Right cardiac atrium (tissue), 5 donors: Measurements from ENCODE around the gene ERC1. TPM values are rescaled to one million over a fixed set of nuclear protein-coding genes. Genes with fewer than 3 reads are reported as not detected.

Experiments
- ATAC-seq, 2 donors: fragments of 200-7000 bp; cut with Tn5 transposase; one replicate each; pipeline versions ENCODE4 v1.8.0 to v1.9.1; 2020; ENCODE audit warnings: moderate library complexity in 2 of 2, mild to moderate bottlenecking in 1 of 2
- DNase-seq, 3 donors: peaks; one replicate each; pipeline ENCODE4 v3.0.0-alpha.2; 2020
- H3K27ac ChIP-seq: one replicate; pipeline ENCODE4 v1.5.1; 2013; ENCODE audit warnings: mild to moderate bottlenecking, low read length, control low read depth, moderate library complexity
- H3K27me3 ChIP-seq: one replicate; pipeline ENCODE4 v1.6.1; 2013; ENCODE audit not compliant: control insufficient read depth, insufficient read depth
- H3K4me1 ChIP-seq: one replicate; pipeline ENCODE4 v1.6.1; 2013; ENCODE audit warnings: low read length; ENCODE audit not compliant: control insufficient read depth, insufficient read depth
- H3K4me3 ChIP-seq: one replicate; pipeline ENCODE4 v1.5.1; 2013; ENCODE audit warnings: low read length, control low read depth
- H3K9me3 ChIP-seq: one replicate; pipeline ENCODE4 v1.6.1; 2013; ENCODE audit warnings: low read length; ENCODE audit not compliant: control insufficient read depth
- WGBS: extraction: QIAGEN DNeasy Blood & Tissue Kit; methylation state at CpG from one replicate; pipeline ENCODE4 v1.1.7; 2013; 5-methylcytosine and 5-hydroxymethylcytosine counted together
- intact Hi-C, 4 donors: fragments of 100-400 bp; cut with DNase I; formaldehyde crosslinking; loops; one replicate each; pipeline versions ENCODE4 v1.11.0 to v1.14.0; 2022 to 2023
- polyA plus RNA-seq: library from polyadenylated mRNA; stranded (reverse); fragments of 200-250 nt; gene quantifications from one replicate; pipeline ENCODE4 v1.2.3, GENCODE V29; 2013
- total RNA-seq, 4 donors: library from RNA; stranded (reverse); fragmentation: NEBNext Ultra II Directional; extraction: Animal tissue kit (Norgen Biotek cat#: 25700); gene quantifications; one replicate each; pipeline ENCODE4 v1.2.1, GENCODE V29; 2021
- donor health status: healthy with polysubstance abuse.
- donor health status: DM: no; HTN: yes; CAD: no.
- donor health status: DM: no; HTN: no; CAD: no.
- donor health status: DM: no; HTN: yes; CAD: no; lungs with severe emphysema.
- donor health status: DM: yes; HTN: yes; CAD: no.

ERC1 gene
- total and polyA plus RNA-seq, 5 donors, result 15.0 to 71.4 (median 62.9) TPM

- Histone ChIP-seq H3K4me3 (no peak overlapping the region), H3K27ac (no peak overlapping the region), H3K27me3 (no peaks in the 10 kb centered on the region), H3K9me3 (no peaks in the 10 kb centered on the region), H3K4me1 (no peaks in the 10 kb centered on the region)
- peak in 1 of 3 donors; percentile 27 for DNase-seq
- intact Hi-C loops, result no loop called here
- 90% methylated on average over 8 of the region's 8 CpGs for WGBS
- ATAC-seq, result no peak
Observed at GRCh38 chr12:1523046-1523445, 532.0 kb downstream of the ERC1 start.

DNA sequence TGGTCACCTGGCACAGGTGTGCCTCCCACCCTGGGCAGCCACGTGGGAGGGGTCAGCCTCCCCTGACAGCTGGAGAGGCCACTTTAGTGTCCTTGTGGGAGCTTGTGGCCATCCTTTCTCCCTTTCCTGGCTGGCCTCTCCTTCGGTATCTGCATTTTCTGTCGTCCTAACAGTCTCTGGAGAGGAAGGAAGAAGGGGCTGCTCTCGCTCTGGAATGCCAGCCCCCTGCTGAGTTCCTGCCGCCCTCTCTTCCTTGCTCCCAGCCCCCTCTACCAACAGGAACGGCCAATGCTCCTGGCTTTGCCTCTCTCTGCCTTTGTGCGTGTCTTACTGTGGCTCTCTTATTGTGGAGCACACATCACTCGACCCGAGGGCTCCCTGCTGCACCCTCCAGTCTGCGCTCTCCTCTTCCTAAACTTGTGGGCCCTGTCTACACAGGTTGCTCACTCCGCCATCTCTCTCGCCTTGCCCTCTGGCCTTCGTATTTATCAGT, 532.6 kb downstream of the ERC1 start:
- H3K9me3 ChIP-seq, result no peaks in the 10 kb centered on the region
- no peak overlapping the region for H3K27ac ChIP-seq
- 62% methylated on average over 13 of the region's 13 CpGs for WGBS
- ATAC-seq (no peak), DNase-seq (peak in 1 of 3 donors; percentile 13)
- intact Hi-C loops, result no loop called here
- H3K4me3 ChIP-seq, result no peak overlapping the region
- H3K4me1 ChIP-seq, result no peaks in the 10 kb centered on the region
- H3K27me3 ChIP-seq, result no peaks in the 10 kb centered on the region

DNA sequence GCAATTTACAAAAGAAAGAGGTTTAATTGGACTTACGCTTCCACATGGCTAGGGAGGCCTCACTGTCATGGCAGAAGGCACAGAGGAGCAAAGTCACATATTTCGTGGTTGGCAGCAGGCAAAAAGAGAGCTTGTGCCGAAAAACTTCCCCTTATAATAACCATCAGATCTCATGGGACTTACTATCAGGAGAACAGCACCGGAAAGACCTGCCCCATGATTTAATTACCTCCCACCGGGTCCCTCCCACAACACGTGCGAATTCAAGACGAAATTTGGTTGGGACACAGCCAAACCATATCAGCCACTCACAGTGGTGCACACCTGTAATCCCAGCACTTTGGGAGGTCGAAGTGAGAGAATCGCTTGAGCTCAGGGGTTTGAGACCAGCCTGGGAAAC, 534.8 kb downstream of the ERC1 start:
- H3K27ac ChIP-seq, result no peak overlapping the region
- H3K4me3 ChIP-seq, result no peak overlapping the region
- intact Hi-C loops, result no loop called here
- no peaks in the 10 kb centered on the region for H3K27me3 ChIP-seq
- DNase-seq (no peak), ATAC-seq (no peak)
- 74% methylated on average over 10 of the region's 10 CpGs for WGBS
- H3K4me1 ChIP-seq, result no peaks in the 10 kb centered on the region
- no peaks in the 10 kb centered on the region for H3K9me3 ChIP-seq

DNA sequence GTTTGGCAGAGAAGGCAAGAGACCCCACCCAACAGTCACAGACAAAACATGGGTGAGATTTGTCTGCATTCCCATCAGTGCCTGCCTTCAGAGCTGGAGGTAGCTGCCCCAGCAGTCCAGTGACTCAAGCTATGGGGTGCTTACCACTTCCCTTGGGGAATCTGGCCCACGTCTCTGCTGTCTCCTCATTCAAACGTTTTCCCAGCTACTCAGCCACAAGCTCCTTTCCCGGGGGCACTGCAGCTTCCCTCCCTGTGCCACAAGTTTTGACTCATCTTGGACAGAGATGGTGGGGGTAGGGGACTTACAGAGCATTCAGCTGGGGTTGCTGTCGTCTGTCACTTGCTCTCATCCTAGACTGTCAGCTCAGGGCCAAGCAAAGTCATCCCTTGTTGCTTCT, 536.8 kb downstream of the ERC1 start:
- Histone ChIP-seq H3K4me3 (no peak overlapping the region), H3K9me3 (no peaks in the 10 kb centered on the region), H3K27ac (no peak overlapping the region), H3K4me1 (no peaks in the 10 kb centered on the region), H3K27me3 (no peaks in the 10 kb centered on the region)
- WGBS, result 66% methylated on average over 4 of the region's 4 CpGs
- ATAC-seq (no peak), DNase-seq (peak in 1 of 3 donors; percentile 9)
- intact Hi-C loops, result no loop called here

DNA sequence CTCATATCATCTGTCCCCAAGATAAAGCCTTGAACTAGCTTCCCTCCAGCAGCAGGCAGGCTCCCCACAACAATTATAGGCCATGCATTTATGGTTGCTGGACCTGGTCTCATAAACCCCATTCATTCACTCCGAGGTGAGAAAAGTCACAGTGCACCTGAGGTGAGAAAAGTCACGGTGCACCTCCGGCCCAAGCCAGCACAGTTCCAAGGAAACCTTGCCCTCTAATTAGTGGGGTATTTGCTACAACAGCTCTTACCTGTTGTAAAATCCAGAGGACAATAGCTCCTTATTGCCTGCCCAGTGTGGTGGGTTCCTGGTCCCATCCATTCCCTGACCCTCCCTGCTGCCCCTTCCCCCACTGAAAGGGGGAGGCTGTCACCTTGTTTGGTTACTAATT, 537.8 kb downstream of the ERC1 start:
- Histone ChIP-seq H3K27me3 (no peaks in the 10 kb centered on the region), H3K9me3 (no peaks in the 10 kb centered on the region), H3K4me1 (no peaks in the 10 kb centered on the region), H3K27ac (no peak overlapping the region), H3K4me3 (no peak overlapping the region)
- DNase-seq, result no peak
- intact Hi-C loops, result no loop called here
- WGBS, result 96% methylated on average over 3 of the region's 3 CpGs
- ATAC-seq, result no peak

GRCh38 chr12:1529228-1529861, 538.3 kb downstream of the ERC1 start:
- no peaks in the 10 kb centered on the region for H3K4me1 ChIP-seq
- ATAC-seq (no peak), DNase-seq (no peak)
- no peak overlapping the region for H3K27ac ChIP-seq
- WGBS, result 65% methylated on average over 11 of the region's 11 CpGs
- H3K27me3 ChIP-seq, result no peaks in the 10 kb centered on the region
- H3K9me3 ChIP-seq, result no peaks in the 10 kb centered on the region
- intact Hi-C loops, result no loop called here
- H3K4me3 ChIP-seq, result peak overlapping the region; percentile 93

- intact Hi-C loops, result no loop called here
- H3K4me1 ChIP-seq, result no peaks in the 10 kb centered on the region
- ATAC-seq, result peak; percentile 33 to 61
- 2% methylated on average over 98 of the region's 101 CpGs for WGBS
- H3K9me3 ChIP-seq, result no peaks in the 10 kb centered on the region
- peak; percentile 32 to 81 (median 68) for DNase-seq
- peak overlapping the region; percentile 93 for H3K4me3 ChIP-seq
- no peak overlapping the region for H3K27ac ChIP-seq
- no peaks in the 10 kb centered on the region for H3K27me3 ChIP-seq
Observed at GRCh38 chr12:1529862-1530591, 539.0 kb downstream of the ERC1 start.

GRCh38 chr12:1530592-1531152, 539.6 kb downstream of the ERC1 start:
- no peaks in the 10 kb centered on the region for H3K4me1 ChIP-seq
- peak overlapping the region; percentile 93 for H3K4me3 ChIP-seq
- no peaks in the 10 kb centered on the region for H3K9me3 ChIP-seq
- ATAC-seq, result no peak
- H3K27me3 ChIP-seq, result no peaks in the 10 kb centered on the region
- 1% methylated on average over 99 of the region's 99 CpGs for WGBS
- intact Hi-C loops, result no loop called here
- no peak overlapping the region for H3K27ac ChIP-seq
- DNase-seq, result no peak

GRCh38 chr12:1531153-1531653, 540.2 kb downstream of the ERC1 start:
- intact Hi-C loops, result no loop called here
- no peaks in the 10 kb centered on the region for H3K9me3 ChIP-seq
- H3K4me1 ChIP-seq, result no peaks in the 10 kb centered on the region
- WGBS, result 4% methylated on average over 55 of the region's 56 CpGs
- ATAC-seq, result peak; percentile 36 to 41
- H3K4me3 ChIP-seq, result peak overlapping the region; percentile 93
- DNase-seq, result peak in 1 of 3 donors; percentile 72
- H3K27ac ChIP-seq, result no peak overlapping the region
- H3K27me3 ChIP-seq, result no peaks in the 10 kb centered on the region

- 49% methylated on average over 26 of the region's 26 CpGs for WGBS
- Histone ChIP-seq H3K4me3 (peak overlapping the region; percentile 93), H3K4me1 (no peaks in the 10 kb centered on the region), H3K27ac (no peak overlapping the region), H3K9me3 (no peaks in the 10 kb centered on the region), H3K27me3 (no peaks in the 10 kb centered on the region)
- no peak for ATAC-seq
- DNase-seq, result no peak
- intact Hi-C loops, result no loop called here
Observed at GRCh38 chr12:1531654-1532374, 540.8 kb downstream of the ERC1 start.
